ENCODE measurements around the gene PARD3B. TPM values are rescaled to one million over a fixed set of nuclear protein-coding genes. Genes with fewer than 3 reads are reported as not detected.

Gene PARD3B
- total and polyA plus RNA-seq, 2 of the 4 experiments (the other 2 are of a cell fraction): 3.3 to 15.6 TPM

- dilution Hi-C loops (cut with HindIII; ENCODE audit: low sequenced_read_pairs, unreplicated experiment) (no loop called here), intact Hi-C loops (cut with micrococcal nuclease) (no loop called here), in situ Hi-C loops (cut with MboI; ENCODE audit: low sequenced_read_pairs) (no loop called here)
- no peak overlapping the region for H3K23ac ChIP-seq (ENCODE audit: low read depth, low read length)
- no peak overlapping the region for H2BK5ac ChIP-seq (ENCODE audit: low read depth, low read length, poor library complexity, severe bottlenecking)
- H2BK20ac ChIP-seq (ENCODE audit: low read depth, low read length): no peak overlapping the region
- no peaks in the 10 kb centered on the region for H3K4me1 ChIP-seq (ENCODE audit: control insufficient read depth, insufficient read depth, low read length)
- ChIA-PET CTCF (interaction anchor here (0.8 kb wide), 1 partner anchor 15 kb away, joined by 3 read pairs; no protein-coding TSS in a partner anchor), POLR2A (ENCODE audit: unreplicated experiment) (no interaction called here)
- no peaks in the 10 kb centered on the region for H3K36me3 ChIP-seq (ENCODE audit: control insufficient read depth, insufficient read depth, low read length)
- no peaks in the 10 kb centered on the region for H3K9me1 ChIP-seq (ENCODE audit: insufficient read depth, low read length)
- H3K27me3 ChIP-seq (ENCODE audit: control insufficient read depth, insufficient read depth, low read length): no peaks in the 10 kb centered on the region
- no peak overlapping the region for H3K4me3 ChIP-seq (ENCODE audit: insufficient read depth, low read depth, low read length)
- no peaks in the 10 kb centered on the region; the same call in 1 of the 2 replicates for H4K20me1 ChIP-seq (ENCODE audit: insufficient read depth, low read length)
- H2AK9ac ChIP-seq (replicated peaks; ENCODE audit: low read depth, low read length, poor library complexity): no peak overlapping the region
- H3K14ac ChIP-seq (replicated peaks; ENCODE audit: low read depth, low read length): no peak overlapping the region
- H3K9me3 ChIP-seq (ENCODE audit: control insufficient read depth, insufficient read depth, low read length): no peaks in the 10 kb centered on the region
- no peak overlapping the region for H3K27ac ChIP-seq (ENCODE audit: insufficient read depth, low read length)
- no peak overlapping the region for H3K18ac ChIP-seq (ENCODE audit: low read depth, low read length)
- no peaks in the 10 kb centered on the region; a peak in 1 of 4 replicates for H3K79me1 ChIP-seq (ENCODE audit: low read depth in 1 of 2, low read length in 2 of 2)
- H2AFZ ChIP-seq (replicated peaks; ENCODE audit: low read length, poor library complexity): no peak overlapping the region
- H2BK15ac ChIP-seq (ENCODE audit: low read depth, low read length): no peak overlapping the region
- no peak overlapping the region for H2BK120ac ChIP-seq (ENCODE audit: low read depth, low read length)
- no TSS peak for BruUV-seq (replicated peaks)
- H3K56ac ChIP-seq (ENCODE audit: extremely low read depth, insufficient read depth, low read length): no peak overlapping the region
- no peak overlapping the region; the same call in 1 of the 2 replicates for H4K91ac ChIP-seq (ENCODE audit: insufficient read depth, low read depth, low read length)
- H4K5ac ChIP-seq (ENCODE audit: low read depth, low read length): no peak overlapping the region
- H2AK5ac ChIP-seq (ENCODE audit: low read depth, low read length): no peak overlapping the region
- ATAC-seq (ENCODE audit: low read depth): no peak
- H3K4me2 ChIP-seq (ENCODE audit: low read depth, low read length): no peak overlapping the region
- no peak for DNase-seq
- 100% methylated on average over 1 of the region's 9 CpGs; no CpG with 5 or more reads in 1 of the 2 experiments for WGBS, 2 experiments (ENCODE audit: extremely low coverage in 2 of 2, insufficient read length in 1 of 2)
- H3K9ac ChIP-seq (ENCODE audit: low read depth, low read length): no peak overlapping the region
- no peak overlapping the region for H4K8ac ChIP-seq (ENCODE audit: low read depth in 2 of 2, low read length in 2 of 2)
- no peak overlapping the region for H3K4ac ChIP-seq (ENCODE audit: low read depth, low read length)
- no peak for TF ChIP-seq FOS (IDR thresholded peaks at IDR 0.05; ENCODE audit: low read depth, low read length)
- TF ChIP-seq USF2 (IDR thresholded peaks at IDR 0.05; ENCODE audit: low read depth, low read length): no peak
- TF ChIP-seq RAD21 (IDR thresholded peaks at IDR 0.05; ENCODE audit: low read length): no peak
- TF ChIP-seq CTCF (conservative IDR thresholded peaks at IDR 0.05; ENCODE audit: low read depth, low read length): no peak
- TF ChIP-seq BHLHE40 (IDR thresholded peaks at IDR 0.05; ENCODE audit: low read depth, low read length): no peak
- TF ChIP-seq NFE2L2 (IDR thresholded peaks at IDR 0.05; ENCODE audit: low read depth, low read length): no peak
- TF ChIP-seq MAZ (IDR thresholded peaks at IDR 0.05; ENCODE audit: borderline replicate concordance, low read depth, low read length): no peak
- TF ChIP-seq RCOR1 (IDR thresholded peaks at IDR 0.05; ENCODE audit: insufficient replicate concordance, low read length): no peak
- TF ChIP-seq POLR2A (IDR thresholded peaks at IDR 0.05; ENCODE audit: low read depth, low read length): no peak
- no peak for TF ChIP-seq MAFK (IDR thresholded peaks at IDR 0.05; ENCODE audit: low read depth, low read length)
- TF ChIP-seq MXI1 (IDR thresholded peaks at IDR 0.05; ENCODE audit: borderline replicate concordance, low read depth, low read length): no peak
- no peak for TF ChIP-seq ELK1 (IDR thresholded peaks at IDR 0.05; ENCODE audit: borderline replicate concordance, low read depth, low read length)
- no peak for TF ChIP-seq SMC3 (IDR thresholded peaks at IDR 0.05; ENCODE audit: low read depth, low read length)
- TF ChIP-seq CEBPB (IDR thresholded peaks at IDR 0.05; ENCODE audit: low read depth, low read length): no peak
Observed at GRCh38 chr2:205375461-205376448, 830.5 kb downstream of the PARD3B start.
